ENCODE measurements around the gene LRRC8D. TPM values are rescaled to one million over a fixed set of nuclear protein-coding genes. Genes with fewer than 3 reads are reported as not detected.
"Not testable (repeated sequence)": the region's sequence is repeated elsewhere in the genome, so short reads cannot be mapped to it uniquely, and the experiment has no call there.

Gene LRRC8D
- total RNA-seq (2014; rRNA removed; shearing (Covaris generic)) = 52.5 and 59.0 TPM in 2 replicates
- polyA plus RNA-seq (2014; cell fraction: nucleus; rRNA removed) = 29.4 and 31.7 TPM in 2 replicates

DNA sequence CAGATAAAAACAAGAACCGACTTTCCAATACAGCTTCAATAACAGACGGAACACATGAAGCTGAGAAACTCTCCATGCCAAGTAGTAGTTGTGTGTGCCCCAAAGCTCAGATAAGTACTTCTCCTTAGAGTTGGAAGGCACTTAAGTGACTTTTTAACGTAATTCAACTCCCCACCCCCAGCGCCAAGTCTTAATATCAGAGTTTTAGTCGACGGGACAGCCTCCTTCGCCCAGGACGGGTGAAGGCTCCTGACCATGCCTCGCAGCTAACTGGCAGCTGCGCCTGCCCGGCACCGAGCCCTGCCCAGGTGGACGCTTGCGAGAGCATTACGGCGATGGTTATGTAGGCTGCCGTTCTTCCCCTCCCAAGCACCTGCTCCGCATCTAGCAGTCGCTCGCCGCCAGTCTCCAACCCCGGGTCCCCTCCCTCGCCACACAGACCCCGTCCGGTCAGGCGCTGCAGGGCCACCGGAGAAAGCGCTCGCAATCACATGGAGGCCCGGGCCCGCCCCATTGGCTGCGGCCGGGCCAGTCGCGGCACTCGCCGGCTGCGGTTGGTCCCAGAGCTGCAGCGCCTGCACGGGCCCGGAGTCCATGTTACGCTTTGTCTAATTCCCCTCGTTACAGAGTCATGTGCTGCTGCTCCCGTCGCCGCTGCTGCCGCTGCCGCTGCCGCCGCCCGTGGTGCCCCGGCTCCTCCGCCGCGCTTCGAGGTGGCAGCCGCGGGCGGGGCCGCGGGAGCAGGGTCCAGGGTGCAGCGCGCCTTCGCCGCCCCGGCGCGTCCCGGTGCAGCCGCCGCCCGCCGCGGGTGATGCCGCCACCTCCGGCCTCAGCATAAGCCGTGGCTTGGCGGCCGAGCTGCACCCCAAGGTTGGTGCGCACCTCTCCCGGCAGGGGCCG lies at the start of gene LRRC8D:
TSS of gene LRRC8D (plus strand) at position 611 of the 900 bp plus-strand sequence. CDS start 112,037 bp downstream, outside the sequence.
- DNase-seq (ENCODE audit: extremely low read depth, low read depth) = peak; percentile 50

DNA sequence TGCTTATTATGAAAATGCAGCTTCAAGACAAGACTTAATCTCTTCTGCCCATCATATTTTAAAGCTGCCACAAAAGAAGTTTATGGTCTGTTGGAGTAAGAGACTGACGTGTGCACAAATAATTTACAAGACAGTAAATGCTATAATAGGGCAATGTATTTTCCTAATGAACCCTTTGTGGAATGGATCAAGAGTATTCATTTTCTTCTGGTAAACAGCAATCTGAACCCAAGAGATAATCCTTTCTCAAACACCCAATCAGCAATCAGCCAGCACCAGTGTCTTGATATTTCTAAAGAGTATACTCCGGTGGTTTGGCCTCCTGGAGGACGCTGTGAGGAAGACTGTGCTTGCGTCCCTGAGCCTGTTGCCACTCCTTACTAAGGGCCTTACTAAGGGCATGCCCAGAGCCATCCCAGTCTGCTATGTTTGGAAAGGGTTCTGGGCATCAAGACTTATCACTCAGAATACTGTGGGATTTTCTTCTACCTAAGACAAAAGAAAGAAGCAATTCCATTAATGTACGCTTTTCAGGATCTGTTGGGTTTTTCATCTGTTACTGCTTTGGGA lies 48.8 kb upstream of the LRRC8D start:
- DNase-seq (ENCODE audit: extremely low read depth, low read depth) = no peak

DNA sequence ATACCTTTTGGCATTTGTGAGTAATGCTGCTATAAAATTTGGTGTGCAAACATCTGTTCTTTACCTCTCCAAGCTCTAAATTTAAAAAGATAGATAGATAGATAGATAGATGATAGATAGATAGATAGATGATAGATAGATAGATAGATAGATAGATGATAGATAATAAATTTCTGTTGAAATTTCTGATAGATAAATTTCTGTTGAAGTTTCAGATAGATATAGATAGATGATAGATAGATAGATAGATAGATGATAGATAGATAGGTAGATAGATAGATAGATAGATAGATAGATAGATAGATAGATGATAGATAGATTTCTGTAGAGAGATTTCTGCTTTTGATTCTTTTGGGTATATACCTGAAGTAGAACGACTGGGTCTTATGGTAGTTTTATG lies 44.7 kb upstream of the LRRC8D start:
- DNase-seq (ENCODE audit: extremely low read depth, low read depth) = not testable (repeated sequence)

DNA sequence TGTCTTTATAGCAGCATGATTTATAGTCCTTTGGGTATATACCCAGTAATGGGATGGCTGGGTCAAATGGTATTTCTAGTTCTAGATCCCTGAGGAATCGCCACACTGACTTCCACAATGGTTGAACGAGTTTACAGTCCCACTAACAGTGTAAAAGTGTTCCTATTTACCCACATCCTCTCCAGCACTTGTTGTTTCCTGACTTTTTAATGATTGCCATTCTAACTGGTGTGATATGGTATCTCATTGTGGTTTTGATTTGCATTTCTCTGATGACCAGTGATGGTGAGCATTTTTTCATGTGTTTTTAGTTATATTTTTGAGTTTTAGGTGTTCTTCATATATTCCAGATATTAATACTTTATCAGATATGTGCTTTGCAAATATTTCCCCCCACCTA lies 43.6 kb upstream of the LRRC8D start:
- not testable (repeated sequence) for DNase-seq (ENCODE audit: extremely low read depth, low read depth)

DNA sequence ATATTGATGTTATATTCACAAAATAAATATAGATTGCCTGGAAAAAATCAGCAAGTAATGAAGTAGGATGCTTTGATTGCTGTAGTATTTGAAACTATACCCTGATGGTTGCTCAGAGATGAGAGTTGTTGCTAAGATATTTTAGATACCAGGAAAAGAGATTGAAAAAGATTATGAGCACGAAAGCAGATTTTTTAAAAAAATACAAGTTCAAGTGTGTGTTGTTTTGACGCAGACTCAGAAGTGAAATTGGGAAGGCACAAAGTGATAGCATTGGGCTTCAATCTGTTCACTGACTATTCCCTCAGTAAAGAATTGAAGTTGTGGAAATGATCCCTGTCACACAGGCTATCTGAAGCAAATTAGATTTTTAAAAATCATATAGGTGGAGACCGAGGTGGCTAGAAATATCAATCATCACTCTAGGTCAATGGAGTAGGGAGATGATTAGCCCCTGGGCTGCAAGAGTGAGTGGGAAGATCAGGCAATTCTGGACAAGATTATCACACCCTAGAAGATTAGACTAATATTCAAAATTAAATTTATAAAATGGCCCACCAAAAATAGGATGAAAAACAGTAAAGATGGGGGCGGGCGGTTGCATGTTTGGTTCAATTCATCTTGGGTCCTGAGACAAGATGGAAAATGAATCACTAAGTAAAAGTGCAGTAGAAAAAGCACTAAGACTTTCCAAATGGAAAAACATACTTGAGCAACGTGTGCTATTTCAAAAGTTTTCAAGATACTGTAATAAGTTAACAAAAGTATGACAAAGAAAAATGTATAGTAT lies 41.5 kb upstream of the LRRC8D start:
- DNase-seq (ENCODE audit: extremely low read depth, low read depth) = no peak

DNA sequence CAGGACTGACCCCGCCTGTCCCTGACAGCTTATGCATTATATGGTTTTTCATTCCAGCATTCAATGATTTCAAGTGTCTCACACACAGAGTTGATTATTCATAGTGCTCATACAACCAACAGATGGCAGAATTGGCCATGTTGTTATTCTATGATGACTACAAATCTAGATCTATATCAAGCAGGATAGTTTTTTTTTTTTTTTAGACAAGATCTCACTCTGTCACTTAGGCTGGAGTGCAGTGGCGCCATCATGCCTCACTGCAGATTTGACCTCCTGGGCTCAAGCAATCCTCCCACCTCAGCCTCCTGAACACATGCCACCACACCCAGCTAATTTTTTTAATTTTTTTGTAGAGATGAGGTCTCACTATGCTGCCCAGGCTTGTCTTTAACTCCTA lies 40.1 kb upstream of the LRRC8D start:
- peak; percentile 59 for DNase-seq (ENCODE audit: extremely low read depth, low read depth)

DNA sequence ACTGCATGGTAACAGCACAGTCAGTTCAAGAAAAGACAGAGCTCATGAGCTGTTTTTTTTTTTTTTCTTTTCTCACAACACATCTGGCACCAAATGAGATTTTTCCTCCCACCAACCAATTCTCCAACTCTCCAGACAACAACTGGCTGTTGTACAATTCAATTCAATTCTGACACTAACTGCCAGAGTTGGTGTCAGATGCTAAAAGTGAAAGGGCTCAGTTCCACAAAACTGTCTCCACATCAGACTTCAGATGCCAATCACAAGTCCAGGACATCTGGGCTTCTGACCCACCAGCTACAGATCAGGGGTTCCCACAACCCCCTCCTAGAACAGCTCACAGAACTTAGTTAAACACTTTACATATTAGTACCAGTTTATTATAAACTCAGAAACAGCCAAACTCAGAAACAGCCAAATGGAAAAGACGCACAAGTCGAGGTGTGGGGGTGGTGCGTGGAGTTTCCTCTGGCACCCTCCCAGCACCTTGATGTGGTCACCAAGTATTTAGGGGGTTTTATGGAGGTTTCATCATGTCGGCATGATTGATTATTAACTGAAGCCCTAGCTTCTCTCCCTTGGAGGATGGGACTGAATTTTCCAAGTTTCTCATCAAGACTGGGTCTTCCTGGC lies 39.2 kb upstream of the LRRC8D start:
- DNase-seq (ENCODE audit: extremely low read depth, low read depth) = no peak

DNA sequence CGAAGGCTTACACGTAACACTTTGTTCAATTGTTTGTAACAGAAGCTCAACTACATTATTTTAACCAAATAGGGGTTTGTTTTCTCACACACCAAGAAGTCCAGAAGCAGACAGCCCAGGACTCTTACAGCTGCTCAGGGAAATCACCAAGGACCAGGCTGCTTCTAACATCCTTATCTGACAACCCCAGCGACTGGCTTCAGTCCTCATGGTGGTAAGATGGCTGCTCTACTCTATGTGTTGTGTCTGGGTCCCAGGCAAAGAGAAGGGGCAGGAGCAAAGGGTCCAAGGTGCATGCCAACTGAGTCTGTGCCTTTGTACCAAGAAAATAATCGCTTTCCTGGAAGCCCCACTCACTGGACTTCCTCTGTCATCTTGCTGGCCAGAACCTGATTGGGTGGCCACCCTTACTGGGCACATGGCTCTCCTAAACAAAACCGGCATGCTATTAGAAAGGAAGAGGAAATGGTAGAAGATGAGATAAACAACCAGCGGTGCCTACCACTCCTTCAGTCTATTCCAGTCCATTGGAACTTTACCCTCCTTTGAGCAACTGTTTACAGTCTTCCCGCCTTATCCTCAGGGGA lies 34.1 kb upstream of the LRRC8D start:
- DNase-seq (ENCODE audit: extremely low read depth, low read depth) = no peak

DNA sequence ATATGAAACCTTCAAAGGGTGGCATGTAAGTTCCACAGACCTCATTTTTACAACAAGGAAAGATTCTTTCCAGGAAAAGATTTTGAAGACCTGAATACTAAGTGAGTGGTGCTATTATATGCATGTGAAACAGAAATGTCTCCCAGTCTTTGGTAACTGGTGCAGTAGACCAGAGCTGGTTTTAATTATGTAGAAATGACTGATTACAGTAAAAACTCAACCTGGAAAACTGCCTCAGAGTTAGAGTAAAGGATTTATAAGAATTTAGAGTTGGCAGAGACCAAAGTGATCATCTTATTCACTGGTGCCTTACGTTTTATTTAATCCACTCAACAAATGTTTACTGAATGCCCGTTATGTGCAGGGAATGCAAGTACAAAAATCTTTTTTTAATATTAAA lies 30.2 kb upstream of the LRRC8D start:
- no peak for DNase-seq (ENCODE audit: extremely low read depth, low read depth)

DNA sequence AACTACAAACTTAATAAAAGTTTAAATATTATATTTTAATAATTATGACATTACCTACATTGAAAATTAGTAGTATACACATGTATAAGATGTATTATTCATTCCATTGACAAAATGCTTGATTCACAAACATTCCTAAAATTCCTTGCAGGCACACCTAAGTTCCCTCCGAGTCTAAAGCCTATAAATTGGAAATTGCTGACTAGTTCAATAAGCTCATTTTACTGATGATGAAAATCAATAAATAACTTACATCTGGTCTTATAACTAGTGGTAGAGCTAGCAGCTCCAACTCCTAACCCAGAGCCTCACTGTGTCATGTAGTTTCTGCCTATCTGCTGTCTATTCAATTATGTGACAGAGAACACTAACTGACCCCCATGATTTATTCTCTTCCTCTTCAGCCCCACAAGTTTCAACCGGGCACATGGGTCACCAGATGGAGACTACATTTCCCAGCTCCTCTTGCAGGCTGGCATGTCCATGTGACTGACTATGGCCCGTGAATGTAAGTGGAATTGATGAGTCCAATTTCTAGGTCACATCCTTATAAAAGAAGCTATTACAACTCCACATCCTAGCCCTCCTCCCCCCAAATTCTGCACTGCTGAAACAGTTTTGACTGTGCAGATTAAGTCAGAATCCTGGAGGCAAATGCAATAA lies 29.6 kb upstream of the LRRC8D start:
- no peak for DNase-seq (ENCODE audit: extremely low read depth, low read depth)

DNA sequence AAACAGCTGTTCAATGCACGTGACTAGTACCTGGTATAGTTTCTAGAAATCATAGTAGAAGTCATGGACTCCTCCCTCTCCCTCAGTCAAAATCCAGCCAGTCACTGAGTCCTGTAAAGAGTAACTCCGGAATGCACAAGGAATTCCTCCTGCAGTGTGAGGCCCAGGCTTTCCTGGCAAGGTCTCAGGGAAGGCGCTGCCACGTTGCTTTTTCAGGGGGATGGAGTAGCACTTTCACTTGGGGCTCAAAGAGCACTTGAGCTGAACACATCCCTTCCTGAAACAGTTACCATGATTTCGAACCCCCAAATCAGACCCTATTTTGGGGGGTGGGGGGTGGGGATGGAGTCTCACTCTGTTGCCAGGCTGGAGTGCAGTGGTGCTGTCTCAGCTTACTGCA lies 26.4 kb upstream of the LRRC8D start:
- DNase-seq (ENCODE audit: extremely low read depth, low read depth) = no peak

DNA sequence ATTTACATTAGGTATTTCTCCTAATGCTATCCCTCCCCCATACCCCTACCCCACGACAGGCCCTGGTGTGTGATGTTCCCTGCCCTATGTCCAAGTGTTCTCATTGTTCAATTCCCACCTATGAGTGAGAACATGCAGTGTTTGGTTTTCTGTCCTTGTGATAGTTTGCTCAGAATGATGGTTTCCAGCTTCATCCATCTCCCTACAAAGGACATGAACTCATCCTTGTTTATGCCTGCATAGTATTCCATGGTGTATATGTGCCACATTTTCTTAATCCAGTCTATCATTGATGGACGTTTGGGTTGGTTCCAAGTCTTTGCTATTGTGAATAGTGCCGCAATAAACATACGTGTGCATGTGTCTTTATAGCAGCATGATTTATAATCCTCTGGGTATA lies 25.3 kb upstream of the LRRC8D start:
- not testable (repeated sequence) for DNase-seq (ENCODE audit: extremely low read depth, low read depth)

DNA sequence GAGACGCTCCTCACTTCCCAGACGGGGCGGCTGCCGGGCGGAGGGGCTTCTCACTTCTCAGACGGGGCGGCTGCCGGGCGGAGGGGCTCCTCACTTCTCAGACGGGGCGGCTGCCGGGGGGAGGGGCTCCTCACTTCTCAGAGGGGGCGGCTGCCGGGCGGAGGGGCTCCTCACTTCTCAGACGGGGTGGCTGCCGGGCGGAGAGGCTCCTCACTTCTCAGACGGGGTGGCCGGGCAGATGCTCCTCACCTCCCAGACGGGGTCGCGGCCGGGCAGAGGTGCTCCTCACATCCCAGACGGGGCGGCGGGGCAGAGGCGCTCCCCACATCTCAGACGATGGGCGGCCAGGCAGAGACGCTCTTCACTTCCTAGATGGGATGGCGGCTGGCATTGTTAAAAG lies 23.0 kb upstream of the LRRC8D start:
- not testable (repeated sequence) for DNase-seq (ENCODE audit: extremely low read depth, low read depth)

DNA sequence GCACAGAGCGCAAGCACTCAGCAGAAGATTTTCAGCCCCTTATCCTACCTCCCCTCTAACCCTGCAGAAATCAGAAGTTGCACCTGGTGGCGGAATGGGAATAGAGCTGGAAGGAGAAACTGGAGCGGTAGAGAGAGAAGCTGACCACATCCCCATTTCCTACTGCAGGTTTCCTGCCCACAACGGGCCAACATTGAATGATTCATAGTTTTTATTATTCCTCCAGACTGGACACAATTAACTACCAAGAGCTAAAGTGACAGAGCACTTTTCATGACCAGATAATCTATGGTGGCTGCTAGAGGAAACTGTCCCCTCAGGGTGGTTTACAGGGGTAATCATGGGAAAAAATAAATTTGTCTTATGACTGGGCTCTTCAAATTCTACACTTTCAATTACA lies 21.3 kb upstream of the LRRC8D start:
- DNase-seq (ENCODE audit: extremely low read depth, low read depth) = no peak

DNA sequence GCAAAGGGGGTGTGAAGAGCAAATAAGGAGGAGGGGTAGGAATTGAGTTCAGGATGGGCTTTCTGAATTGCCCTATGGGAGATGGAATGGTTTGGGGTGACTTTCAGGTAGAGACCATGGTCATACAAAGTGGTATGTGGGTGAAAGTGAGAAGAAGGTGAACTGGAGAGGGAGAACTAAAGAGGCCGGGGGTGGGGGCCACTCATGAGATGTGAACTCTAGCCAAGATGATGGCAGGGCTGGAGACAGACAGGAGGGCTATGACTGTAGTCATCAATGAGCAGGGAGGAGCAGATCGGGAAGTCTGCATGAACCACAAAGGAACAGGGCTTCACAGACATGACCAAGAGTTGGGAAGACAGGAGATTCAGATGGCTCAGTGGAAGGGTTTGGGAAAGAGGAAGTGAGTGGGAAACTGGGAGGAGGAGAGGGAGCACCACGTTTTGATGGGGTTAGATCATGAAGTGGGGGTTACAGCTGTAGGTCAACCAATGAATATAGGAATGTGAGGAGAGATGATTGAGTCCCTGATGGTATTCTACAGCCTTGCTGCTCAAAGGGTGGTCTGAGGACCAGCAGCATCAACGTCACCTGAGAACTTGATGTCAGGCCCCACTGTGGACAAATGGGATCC lies 20.7 kb upstream of the LRRC8D start:
- DNase-seq (ENCODE audit: extremely low read depth, low read depth) = no peak

DNA sequence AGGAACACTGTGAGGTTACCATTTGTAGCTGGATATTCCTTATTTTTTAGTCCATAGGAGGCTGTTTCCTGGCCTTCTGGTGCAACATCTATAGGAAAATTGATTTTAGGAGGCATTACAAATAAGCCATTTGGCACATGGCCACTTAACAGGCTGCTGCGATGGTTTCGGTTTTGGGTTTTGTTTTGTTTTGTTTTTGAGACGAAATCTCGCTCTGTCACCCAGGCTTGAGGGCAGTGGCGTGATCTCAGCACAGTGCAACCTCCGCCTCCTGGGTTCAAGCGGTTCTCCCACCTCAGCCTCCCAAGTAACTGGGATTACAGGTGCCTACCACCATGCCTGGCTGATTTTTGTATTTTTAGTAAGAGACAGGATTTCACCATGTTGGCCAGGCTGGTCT lies 20.1 kb upstream of the LRRC8D start:
- DNase-seq (ENCODE audit: extremely low read depth, low read depth) = no peak

DNA sequence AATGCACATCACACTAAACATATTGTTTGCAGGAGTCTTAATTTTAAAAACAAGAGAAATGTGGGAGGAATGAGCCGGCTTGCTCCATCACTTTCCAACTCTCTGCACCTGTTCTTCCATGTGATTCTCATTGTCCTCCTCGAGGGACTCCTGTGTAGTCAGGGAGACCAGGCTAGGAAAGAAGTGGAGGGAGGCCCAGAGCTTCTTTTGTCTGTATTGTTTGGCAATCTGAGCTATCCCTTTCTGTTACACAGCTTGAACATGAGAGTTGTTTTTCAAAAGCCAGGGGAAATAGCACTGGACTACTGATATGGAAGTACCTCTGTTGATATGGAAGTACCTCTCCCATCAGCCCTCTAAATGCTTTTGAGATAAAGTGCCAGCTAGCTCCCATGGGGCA lies 18.8 kb upstream of the LRRC8D start:
- DNase-seq (ENCODE audit: extremely low read depth, low read depth) = no peak

DNA sequence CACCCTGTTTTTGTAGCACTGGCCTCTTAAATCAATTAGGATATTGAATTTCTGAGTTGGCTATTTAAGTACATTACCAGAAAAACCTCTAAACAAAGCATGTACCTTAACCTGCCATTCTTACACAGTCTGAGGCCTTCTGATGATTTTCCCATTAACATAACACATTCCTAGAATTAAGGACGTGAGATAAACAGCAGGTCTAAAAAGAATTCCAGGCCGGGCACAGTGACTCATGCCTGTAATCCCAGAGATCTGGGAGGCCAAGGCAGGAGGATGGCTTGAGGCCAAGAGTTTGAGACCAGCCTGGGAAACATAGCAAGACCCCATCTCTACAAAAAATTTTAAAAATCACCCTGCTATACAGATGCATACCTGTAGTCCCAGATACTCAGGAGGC lies 18.0 kb upstream of the LRRC8D start:
- no peak for DNase-seq (ENCODE audit: extremely low read depth, low read depth)

DNA sequence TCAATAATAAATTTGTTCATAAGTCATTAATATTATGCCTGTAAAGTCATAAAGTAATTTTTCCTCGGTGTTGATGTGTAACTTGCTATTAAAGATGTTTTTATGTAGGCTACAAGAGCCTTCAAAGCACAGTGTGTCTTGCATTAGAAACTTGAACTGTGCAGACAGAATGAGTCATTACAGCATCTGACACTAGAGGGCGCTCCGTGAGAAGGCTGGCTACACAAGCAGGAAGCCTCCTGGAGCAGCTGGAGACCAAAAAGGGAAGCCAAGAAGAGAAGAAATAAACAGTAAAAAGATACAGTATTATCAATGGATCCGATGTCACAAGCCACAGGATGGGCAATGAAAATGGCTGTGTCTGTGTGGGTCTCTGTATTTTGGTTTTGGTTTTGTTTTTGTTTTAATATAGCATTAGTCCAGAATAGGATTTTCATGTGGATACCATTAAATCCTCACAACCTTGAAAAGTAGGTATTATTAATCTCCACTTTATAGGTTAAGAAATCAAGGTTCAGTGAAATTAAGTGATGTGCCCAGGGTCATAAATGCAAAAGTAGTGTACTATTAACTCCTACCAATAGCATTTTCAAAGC lies 16.1 kb upstream of the LRRC8D start:
- peak; percentile 74 for DNase-seq (ENCODE audit: extremely low read depth, low read depth)

All from NCI-H460 (cell line).